ENCODE results near the gene KRT36.

KRT36 gene

DNA sequence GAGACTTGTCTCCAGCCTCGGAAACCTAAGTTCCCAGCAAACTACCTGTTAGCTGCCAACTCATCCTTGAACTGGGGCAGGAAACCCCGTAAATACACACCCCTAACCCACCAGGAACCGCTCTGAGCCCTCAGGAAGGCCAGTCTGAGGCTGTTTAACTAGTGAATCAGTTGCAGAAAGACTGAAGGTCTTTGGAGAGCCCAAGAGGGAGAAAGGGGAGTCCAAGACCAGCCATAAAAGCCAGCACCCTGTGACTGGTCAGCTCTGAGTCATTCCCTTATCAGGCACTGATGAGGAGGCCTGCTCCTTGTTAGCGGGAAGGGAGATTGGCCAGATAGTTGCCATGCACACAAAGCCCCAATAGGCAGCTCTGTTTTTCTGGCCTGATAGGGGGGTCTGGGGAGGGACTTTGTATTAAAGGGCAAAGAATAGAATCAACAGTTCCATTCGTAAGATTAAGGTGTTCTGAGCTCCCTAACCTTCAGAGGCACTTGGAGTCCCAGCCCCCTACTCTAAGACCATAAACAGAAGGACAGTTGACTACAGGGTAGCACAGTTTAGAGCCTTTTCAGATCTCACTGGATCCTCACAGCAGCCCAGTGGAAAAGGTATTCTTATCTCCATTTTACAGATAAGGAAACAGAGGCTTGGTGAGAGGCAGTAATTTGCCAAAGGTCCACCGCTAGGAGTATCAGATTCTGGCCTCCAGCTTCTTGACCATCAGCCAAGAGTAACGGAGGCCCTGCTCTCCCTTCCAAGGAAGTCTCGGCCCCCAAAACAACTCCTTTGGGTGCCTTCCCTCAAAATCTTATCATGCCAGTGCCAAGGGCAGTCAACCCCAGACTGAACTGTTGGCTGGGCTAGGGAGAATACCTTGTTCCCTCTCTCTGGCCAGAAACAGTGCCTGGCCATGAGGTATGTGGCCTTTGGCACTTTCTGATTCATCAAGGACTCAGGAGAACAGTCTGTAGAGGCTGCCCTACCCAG lies 40.6 kb upstream of the KRT36 start:
- no peak overlapping the region for H3K27ac ChIP-seq (ENCODE audit: low read depth, low read length)
- H3K9me3 ChIP-seq (ENCODE audit: low read length), result no peaks in the 10 kb centered on the region
- no peak overlapping the region for H3K9ac ChIP-seq (ENCODE audit: low read length)
- no peaks in the 10 kb centered on the region for H3K4me1 ChIP-seq (ENCODE audit: insufficient read depth, low read length)
- peaks cover 11 to 44% of the 10 kb centered on the region in 2 donors for H3K27me3 ChIP-seq (ENCODE audit: control insufficient read depth in 1 of 2, insufficient read depth in 2 of 2, low read length in 2 of 2)
- H3K4me3 ChIP-seq (ENCODE audit: low read depth in 1 of 2, low read length in 2 of 2), result no peak overlapping the region
- H3K36me3 ChIP-seq (ENCODE audit: insufficient read depth, low read length), result no peaks in the 10 kb centered on the region

DNA sequence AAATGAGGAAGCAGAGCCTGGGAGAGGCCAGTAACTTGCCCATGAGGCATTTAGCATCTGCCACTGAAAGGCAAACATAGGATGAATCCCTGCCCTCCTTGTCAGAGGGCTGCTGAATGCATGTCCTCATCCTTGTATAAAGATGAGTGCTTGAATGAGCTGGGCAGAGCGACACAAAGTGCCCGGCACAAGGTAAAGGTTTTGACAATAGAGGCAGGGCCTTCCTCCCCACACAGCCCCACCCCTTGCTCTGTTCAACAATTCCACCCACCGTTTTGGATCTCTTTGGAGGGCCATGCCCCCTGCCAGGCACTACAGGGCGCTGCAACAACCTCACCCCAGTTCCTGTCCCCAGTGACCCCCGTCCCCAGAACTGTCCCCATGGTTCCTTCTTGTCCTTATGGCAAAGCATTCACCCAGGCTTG lies 39.8 kb upstream of the KRT36 start:
- no peaks in the 10 kb centered on the region for H3K36me3 ChIP-seq (ENCODE audit: insufficient read depth, low read length)
- H3K27me3 ChIP-seq (ENCODE audit: control insufficient read depth in 1 of 2, insufficient read depth in 2 of 2, low read length in 2 of 2), result peaks cover 11 to 44% of the 10 kb centered on the region in 2 donors
- no peak overlapping the region for H3K4me3 ChIP-seq (ENCODE audit: low read depth in 1 of 2, low read length in 2 of 2)
- H3K27ac ChIP-seq (ENCODE audit: low read depth, low read length), result no peak overlapping the region
- no peak overlapping the region for H3K9ac ChIP-seq (ENCODE audit: low read length)
- no peaks in the 10 kb centered on the region for H3K4me1 ChIP-seq (ENCODE audit: insufficient read depth, low read length)
- H3K9me3 ChIP-seq (ENCODE audit: low read length), result no peaks in the 10 kb centered on the region

DNA sequence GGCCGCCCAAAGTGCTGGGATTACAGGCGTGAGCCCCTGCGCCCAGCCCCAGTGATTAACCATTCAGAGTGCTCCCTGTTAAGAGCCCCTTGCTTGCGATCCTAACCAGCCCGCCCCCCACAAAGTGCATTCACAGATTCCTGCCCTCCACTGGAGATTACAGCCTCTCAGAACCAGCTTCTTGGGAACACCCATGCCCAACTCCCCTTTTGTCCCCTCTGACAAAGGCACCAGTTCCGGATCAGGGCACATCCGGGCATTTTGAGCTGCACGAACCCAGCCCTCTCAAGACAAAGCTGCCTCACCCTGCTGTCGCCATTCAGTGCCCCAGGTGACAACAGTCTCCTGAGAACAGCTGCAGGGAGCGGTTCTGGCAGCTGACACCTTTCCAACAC lies 39.2 kb upstream of the KRT36 start:
- Histone ChIP-seq H3K27me3 (ENCODE audit: control insufficient read depth in 1 of 2, insufficient read depth in 2 of 2, low read length in 2 of 2) (peaks cover 11 to 44% of the 10 kb centered on the region in 2 donors), H3K9ac (ENCODE audit: low read length) (no peak overlapping the region), H3K9me3 (ENCODE audit: low read length) (no peaks in the 10 kb centered on the region), H3K4me3 (ENCODE audit: low read depth in 1 of 2, low read length in 2 of 2) (no peak overlapping the region), H3K36me3 (ENCODE audit: insufficient read depth, low read length) (no peaks in the 10 kb centered on the region), H3K27ac (ENCODE audit: low read depth, low read length) (no peak overlapping the region), H3K4me1 (ENCODE audit: insufficient read depth, low read length) (no peaks in the 10 kb centered on the region)

DNA sequence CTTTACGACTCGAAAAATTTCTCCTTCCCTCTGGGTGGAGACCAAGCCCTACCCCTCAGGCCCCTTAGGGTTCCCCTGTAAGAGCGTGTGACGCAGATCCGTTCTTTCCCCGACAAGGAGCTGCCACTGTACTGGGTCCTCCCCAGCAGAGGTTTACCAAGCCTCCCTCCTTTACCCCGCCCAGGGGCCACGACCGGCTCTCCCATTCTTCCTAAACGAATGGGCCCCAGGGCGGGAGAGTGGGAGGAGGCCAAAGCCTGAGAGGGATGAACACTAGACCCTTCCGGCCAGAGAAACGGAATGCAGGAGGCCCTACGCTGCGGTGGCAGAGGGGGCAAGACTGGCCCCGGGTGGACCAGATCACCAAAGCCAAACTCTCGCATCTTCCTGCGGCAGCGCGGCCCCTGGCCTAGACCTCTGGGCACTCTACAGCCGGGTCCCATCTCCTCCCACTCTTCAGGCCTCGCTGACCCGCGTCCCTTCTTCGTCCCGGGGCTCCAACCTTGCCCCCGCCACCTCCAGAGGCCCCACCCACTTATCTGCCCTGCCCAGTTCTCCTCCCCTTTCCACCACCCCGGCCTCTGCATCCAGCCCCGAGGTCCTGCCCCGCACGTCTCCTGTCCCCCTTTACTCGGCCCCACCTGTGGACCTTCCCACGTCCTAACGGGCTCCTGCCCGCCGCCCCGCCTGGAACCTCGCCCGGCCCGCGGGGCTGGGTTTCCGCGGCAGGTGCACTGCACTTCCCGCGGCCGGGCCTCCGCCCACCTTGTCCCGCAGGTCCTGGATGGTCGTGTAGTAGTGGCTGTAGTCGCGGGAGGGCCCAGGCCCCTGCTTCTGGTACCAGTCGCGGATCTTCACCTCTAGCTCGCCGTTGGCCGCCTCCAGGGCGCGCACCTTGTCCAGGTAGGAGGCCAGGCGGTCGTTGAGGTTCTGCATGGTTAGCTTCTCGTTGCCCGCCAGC lies 37.6 kb upstream of the KRT36 start:
- Histone ChIP-seq H3K9ac (ENCODE audit: low read length) (no peak overlapping the region), H3K27ac (ENCODE audit: low read depth, low read length) (no peak overlapping the region), H3K4me1 (ENCODE audit: insufficient read depth, low read length) (no peaks in the 10 kb centered on the region)

DNA sequence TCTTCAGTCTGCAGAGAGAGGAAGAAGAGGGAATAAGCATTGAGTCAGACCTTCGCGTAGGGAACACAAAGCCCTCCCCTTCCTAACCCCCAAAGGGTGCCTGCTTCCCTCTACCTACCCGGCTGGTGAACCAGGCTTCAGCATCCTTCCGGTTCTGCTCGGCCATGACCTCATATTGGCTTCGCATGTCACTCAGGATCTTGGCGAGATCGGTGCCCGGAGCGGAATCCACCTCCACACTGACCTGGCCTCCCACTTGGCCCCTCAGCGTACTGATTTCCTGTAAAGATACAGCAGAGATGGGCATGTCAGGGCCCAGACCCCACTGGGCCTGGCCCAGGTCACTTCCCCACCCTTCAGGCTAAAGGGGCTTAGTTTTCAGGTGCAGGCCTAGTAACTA lies 34.6 kb upstream of the KRT36 start:
- Histone ChIP-seq H3K9ac (ENCODE audit: low read length) (no peak overlapping the region), H3K4me3 (ENCODE audit: low read depth in 1 of 2, low read length in 2 of 2) (no peak overlapping the region), H3K9me3 (ENCODE audit: low read length) (no peaks in the 10 kb centered on the region), H3K27ac (ENCODE audit: low read depth, low read length) (no peak overlapping the region), H3K36me3 (ENCODE audit: insufficient read depth, low read length) (no peaks in the 10 kb centered on the region), H3K27me3 (ENCODE audit: control insufficient read depth in 1 of 2, insufficient read depth in 2 of 2, low read length in 2 of 2) (peaks cover 0 to 37% of the 10 kb centered on the region in 2 donors), H3K4me1 (ENCODE audit: insufficient read depth, low read length) (no peaks in the 10 kb centered on the region)

More for the DNA sequence above, 37.6 kb upstream of the KRT36 start:
- H3K27me3 ChIP-seq (ENCODE audit: control insufficient read depth in 1 of 2, insufficient read depth in 2 of 2, low read length in 2 of 2), result peaks cover 11 to 48% of the 10 kb centered on the region in 2 donors
- no peaks in the 10 kb centered on the region for H3K9me3 ChIP-seq (ENCODE audit: low read length)
- no peaks in the 10 kb centered on the region for H3K36me3 ChIP-seq (ENCODE audit: insufficient read depth, low read length)
- H3K4me3 ChIP-seq (ENCODE audit: low read depth in 1 of 2, low read length in 2 of 2), result no peak overlapping the region

DNA sequence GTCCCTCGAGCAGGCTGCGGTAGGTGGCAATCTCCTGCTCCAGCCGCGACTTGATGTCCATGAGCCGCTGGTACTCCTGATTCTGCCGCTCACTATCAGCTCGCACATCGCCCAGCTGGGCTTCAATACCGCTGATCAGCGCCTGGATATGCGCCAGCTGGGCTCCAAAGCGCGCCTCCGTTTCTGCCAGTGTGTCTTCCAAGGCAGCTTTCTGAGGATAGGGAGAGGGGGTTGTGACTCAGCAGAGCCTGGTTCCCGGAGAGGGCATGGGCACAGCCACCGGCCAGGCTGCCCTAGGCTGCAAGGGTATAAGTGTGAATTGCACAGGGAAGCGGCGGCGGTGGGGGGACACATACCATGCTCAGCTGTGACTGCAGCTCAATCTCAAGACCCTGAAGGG lies 34.1 kb upstream of the KRT36 start:
- Histone ChIP-seq H3K9ac (ENCODE audit: low read length) (no peak overlapping the region), H3K9me3 (ENCODE audit: low read length) (no peaks in the 10 kb centered on the region), H3K36me3 (ENCODE audit: insufficient read depth, low read length) (no peaks in the 10 kb centered on the region), H3K27me3 (ENCODE audit: control insufficient read depth in 1 of 2, insufficient read depth in 2 of 2, low read length in 2 of 2) (peaks cover 0 to 32% of the 10 kb centered on the region in 2 donors), H3K27ac (ENCODE audit: low read depth, low read length) (no peak overlapping the region), H3K4me1 (ENCODE audit: insufficient read depth, low read length) (no peaks in the 10 kb centered on the region), H3K4me3 (ENCODE audit: low read depth in 1 of 2, low read length in 2 of 2) (no peak overlapping the region)

DNA sequence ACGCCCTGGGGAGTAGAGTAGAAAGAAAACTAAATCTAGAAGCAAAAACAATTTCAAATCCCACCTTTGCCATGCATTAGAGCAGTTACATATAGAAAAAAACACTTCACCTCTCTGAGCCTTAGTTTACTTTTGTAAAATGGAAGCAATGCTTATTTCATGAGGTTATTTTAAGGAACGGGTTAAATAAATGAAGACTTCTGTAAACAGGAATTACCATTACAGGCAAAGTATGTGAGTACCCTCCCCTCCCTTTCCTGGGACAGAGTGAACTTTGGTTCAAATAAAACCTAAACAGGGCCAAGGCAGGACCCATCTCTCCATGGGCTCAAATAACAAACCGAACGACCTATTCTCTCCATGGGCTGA lies 33.5 kb upstream of the KRT36 start:
- no peaks in the 10 kb centered on the region for H3K4me1 ChIP-seq (ENCODE audit: insufficient read depth, low read length)
- H3K9me3 ChIP-seq (ENCODE audit: low read length), result no peaks in the 10 kb centered on the region
- no peak overlapping the region for H3K9ac ChIP-seq (ENCODE audit: low read length)
- no peaks in the 10 kb centered on the region for H3K36me3 ChIP-seq (ENCODE audit: insufficient read depth, low read length)
- H3K27ac ChIP-seq (ENCODE audit: low read depth, low read length), result no peak overlapping the region
- H3K4me3 ChIP-seq (ENCODE audit: low read depth in 1 of 2, low read length in 2 of 2), result no peak overlapping the region
- peaks cover 0 to 26% of the 10 kb centered on the region in 2 donors for H3K27me3 ChIP-seq (ENCODE audit: control insufficient read depth in 1 of 2, insufficient read depth in 2 of 2, low read length in 2 of 2)

DNA sequence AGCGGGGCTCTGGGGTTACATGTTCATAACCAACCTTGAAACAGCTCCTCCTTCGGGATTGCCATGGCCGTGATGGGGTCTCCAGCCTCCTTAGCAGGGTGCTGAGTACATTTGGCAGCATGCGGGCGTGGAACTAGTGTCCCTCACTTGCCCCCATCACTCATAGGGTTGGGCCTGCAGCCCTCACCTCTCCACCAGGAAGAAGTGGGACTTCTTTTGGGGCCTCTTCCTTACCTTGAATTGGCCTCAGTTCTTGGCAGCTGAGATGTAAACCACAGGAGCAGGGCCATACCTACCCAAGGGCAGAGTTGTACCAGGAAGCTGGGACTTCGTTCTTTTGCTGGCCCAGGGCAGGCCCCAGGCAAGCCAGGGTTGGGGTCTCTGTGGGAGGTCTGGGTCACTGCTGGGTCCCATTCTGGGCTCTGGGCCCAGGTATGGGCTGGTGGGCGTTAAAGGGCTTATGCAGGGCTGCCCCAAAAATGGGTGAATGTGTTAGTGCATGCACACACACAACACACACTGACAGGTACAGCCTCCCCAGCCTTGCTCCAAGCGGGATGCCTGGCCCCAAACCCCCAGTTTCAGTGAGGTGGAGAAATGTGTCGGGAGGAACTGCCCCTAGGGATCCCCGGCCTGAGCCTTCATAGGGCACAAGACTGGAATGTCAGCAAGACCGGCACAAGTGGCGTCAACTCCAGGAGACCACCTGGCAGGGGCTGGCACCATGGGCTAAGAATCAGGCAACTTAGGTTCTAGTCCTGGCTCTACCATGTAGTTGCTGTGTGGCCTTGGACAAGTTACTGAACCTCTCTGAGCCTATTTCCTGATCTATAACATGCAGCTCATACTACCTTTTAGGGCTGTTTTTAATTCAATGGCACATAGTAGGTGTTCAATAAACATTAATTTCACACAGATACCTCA lies 32.9 kb upstream of the KRT36 start:
- H3K4me3 ChIP-seq (ENCODE audit: low read depth in 1 of 2, low read length in 2 of 2), result no peak overlapping the region
- no peaks in the 10 kb centered on the region for H3K4me1 ChIP-seq (ENCODE audit: insufficient read depth, low read length)
- no peak overlapping the region for H3K9ac ChIP-seq (ENCODE audit: low read length)
- H3K9me3 ChIP-seq (ENCODE audit: low read length), result no peaks in the 10 kb centered on the region
- H3K27me3 ChIP-seq (ENCODE audit: control insufficient read depth in 1 of 2, insufficient read depth in 2 of 2, low read length in 2 of 2), result peaks cover 0 to 20% of the 10 kb centered on the region in 2 donors
- no peaks in the 10 kb centered on the region for H3K36me3 ChIP-seq (ENCODE audit: insufficient read depth, low read length)
- H3K27ac ChIP-seq (ENCODE audit: low read depth, low read length), result no peak overlapping the region

DNA sequence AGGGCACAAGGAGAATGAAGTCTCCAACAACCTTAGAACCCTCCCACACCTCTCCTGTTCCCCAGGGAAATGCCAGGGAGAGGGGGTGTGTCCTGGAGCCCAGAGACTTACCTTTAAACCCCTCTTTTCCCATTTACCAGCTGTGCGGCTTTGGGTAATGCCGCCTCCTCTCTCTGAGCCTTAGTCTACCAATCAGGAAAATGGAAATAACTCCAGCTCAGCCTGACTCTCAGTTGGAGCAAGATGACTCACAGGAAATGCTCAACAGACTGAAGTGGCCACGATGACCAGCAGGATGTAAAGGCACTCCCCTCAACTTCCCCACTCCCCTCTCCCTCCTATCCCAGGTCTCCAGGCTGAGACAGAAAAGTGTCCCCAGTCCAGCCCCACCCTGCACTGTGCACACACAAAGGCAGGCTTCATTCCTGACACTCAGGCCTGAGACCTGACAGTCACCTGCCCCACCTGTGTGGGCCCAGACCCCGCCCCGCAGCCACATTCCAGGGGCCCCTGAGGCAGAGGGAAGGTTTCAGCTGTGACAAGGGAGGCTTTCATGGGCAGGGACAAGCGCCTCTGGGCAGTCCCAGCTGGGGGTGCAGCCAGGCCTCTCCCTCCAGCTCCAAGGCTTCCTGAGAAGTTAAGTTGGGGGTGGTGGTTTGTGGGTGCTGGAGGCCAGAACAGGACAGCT lies 32.0 kb upstream of the KRT36 start:
- H3K9me3 ChIP-seq (ENCODE audit: low read length), result no peaks in the 10 kb centered on the region
- no peaks in the 10 kb centered on the region for H3K36me3 ChIP-seq (ENCODE audit: insufficient read depth, low read length)
- no peak overlapping the region for H3K27ac ChIP-seq (ENCODE audit: low read depth, low read length)
- peaks cover 0 to 11% of the 10 kb centered on the region in 2 donors for H3K27me3 ChIP-seq (ENCODE audit: control insufficient read depth in 1 of 2, insufficient read depth in 2 of 2, low read length in 2 of 2)
- H3K9ac ChIP-seq (ENCODE audit: low read length), result no peak overlapping the region
- no peaks in the 10 kb centered on the region for H3K4me1 ChIP-seq (ENCODE audit: insufficient read depth, low read length)
- no peak overlapping the region for H3K4me3 ChIP-seq (ENCODE audit: low read depth in 1 of 2, low read length in 2 of 2)

DNA sequence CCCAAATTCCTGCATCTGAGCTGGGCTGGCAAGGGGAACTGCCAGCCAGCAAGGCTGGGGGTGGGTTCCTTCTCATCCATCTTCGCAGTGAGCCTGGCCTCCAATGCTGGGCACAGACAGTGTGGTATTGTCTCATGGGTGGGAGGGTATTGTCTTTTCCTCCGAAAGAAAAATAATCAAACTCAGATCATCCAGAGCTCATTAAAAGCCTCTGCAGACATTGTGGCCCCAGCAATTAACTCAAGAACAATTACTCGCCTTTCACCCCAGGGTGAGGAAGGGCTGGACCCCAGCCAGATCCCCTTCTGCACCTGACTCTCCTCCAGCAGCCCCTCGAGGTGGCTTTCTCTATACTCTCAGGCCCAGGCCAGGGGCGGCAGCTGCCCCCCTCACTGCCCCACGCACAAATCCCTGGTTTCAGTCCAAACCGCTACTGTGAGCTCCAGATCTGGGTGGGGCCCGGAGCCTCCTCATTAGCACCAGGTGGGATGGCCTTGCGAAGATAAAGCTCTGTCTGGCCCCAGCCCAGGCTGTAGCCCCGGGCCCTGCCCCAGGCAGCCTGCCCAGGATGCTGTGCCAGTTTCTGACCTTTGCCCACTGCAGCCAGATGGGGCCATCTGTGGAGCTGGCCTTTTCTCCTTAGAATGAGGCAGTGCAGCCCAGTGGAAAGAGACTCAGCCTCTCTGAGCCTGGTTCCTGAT lies 31.3 kb upstream of the KRT36 start:
- H3K27ac ChIP-seq (ENCODE audit: low read depth, low read length), result no peak overlapping the region
- H3K9ac ChIP-seq (ENCODE audit: low read length), result no peak overlapping the region
- no peaks in the 10 kb centered on the region for H3K36me3 ChIP-seq (ENCODE audit: insufficient read depth, low read length)
- H3K4me3 ChIP-seq (ENCODE audit: low read depth in 1 of 2, low read length in 2 of 2), result no peak overlapping the region
- peaks cover 0 to 10% of the 10 kb centered on the region in 2 donors for H3K27me3 ChIP-seq (ENCODE audit: control insufficient read depth in 1 of 2, insufficient read depth in 2 of 2, low read length in 2 of 2)
- no peaks in the 10 kb centered on the region for H3K9me3 ChIP-seq (ENCODE audit: low read length)
- no peaks in the 10 kb centered on the region for H3K4me1 ChIP-seq (ENCODE audit: insufficient read depth, low read length)
